ENCODE results near the gene MBD3L4.
"Not testable (repeated sequence)": the region's sequence is repeated elsewhere in the genome, so short reads cannot be mapped to it uniquely, and the experiment has no call there.

The MBD3L4 gene

DNA sequence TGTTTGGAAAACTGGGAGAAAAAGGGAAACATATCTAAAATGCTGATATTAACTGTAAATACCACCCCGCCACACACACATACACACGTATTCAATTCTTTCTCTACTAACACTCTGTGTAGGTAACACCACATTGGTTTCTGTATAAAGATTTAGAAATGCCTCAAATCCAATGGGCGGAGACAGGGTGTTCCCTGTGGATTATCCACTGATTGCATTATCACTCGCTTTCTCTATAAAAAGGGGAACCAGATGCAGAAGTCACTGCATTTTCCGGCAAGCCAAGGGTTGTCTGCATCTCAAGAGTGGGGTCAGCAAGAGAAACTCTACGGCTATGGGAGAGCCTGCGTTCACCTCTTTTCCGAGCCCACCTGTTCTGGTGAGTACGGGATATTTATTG lies 9.7 kb downstream of the MBD3L4 start, which contains the start of gene MBD3L5:
Gene MBD3L5, plus strand, starts transcription at position 301 of the 400 bp plus-strand sequence. Its CDS starts 34 bp downstream, at position 335.
- H3K27ac ChIP-seq (ENCODE audit: low read depth, low read length); H3K4me1 ChIP-seq (ENCODE audit: insufficient read depth, low read length); H3K27me3 ChIP-seq (ENCODE audit: control insufficient read depth in 1 of 2, insufficient read depth in 2 of 2, low read length in 2 of 2); H3K4me3 ChIP-seq (ENCODE audit: low read depth in 1 of 2, low read length in 2 of 2); H3K9me3 ChIP-seq (ENCODE audit: low read length); H3K9ac ChIP-seq (ENCODE audit: low read length); H3K36me3 ChIP-seq (ENCODE audit: insufficient read depth, low read length): not testable (repeated sequence)

DNA sequence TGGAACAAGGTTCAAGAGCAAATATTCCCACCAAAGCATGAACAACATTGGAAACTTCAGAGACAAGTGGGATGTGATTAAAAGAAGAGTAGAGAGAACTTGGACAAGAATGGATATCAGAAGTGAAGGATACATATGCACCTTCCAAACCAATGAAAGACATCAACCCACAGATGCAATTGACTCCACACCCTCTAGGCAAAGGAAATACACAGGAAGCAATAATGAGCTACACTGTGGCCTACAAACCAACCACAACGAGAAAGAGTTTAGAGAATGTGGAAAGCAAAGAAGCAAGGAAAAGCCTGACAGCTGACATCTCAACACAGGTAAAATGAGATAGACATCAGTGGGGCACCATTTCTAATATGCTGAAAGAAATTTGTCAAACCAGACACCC lies 11.2 kb downstream of the MBD3L4 start:
- H3K9me3 ChIP-seq (ENCODE audit: low read length); H3K36me3 ChIP-seq (ENCODE audit: insufficient read depth, low read length); H3K4me3 ChIP-seq (ENCODE audit: low read depth in 1 of 2, low read length in 2 of 2); H3K27me3 ChIP-seq (ENCODE audit: control insufficient read depth in 1 of 2, insufficient read depth in 2 of 2, low read length in 2 of 2); H3K27ac ChIP-seq (ENCODE audit: low read depth, low read length); H3K9ac ChIP-seq (ENCODE audit: low read length); H3K4me1 ChIP-seq (ENCODE audit: insufficient read depth, low read length): not testable (repeated sequence)

DNA sequence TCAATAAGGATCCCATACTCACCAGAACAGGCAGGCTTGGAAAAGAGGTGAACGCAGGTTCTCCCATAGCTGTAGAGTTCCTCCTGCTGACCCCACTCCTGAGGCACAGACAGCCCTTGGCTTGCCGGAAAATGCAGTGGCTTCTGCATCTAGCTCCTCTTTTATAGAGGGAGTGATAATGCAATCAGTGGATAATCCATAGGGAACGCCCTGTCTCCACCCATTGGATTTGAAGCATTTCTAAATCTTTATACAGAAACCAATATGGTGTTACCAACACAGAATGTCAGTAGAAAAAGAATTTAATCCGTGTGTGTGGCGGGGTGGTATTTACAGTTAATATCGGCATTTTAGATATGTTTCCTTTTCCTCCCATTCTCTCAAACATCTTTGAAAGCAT lies 18.6 kb downstream of the MBD3L4 start, which contains the start of gene MBD3L2B:
Gene MBD3L2B, minus strand, starts transcription at position 101 of the 400 bp plus-strand sequence. Its CDS starts 34 bp downstream, at position 67.
- not testable (repeated sequence) for H3K27me3 ChIP-seq (ENCODE audit: control insufficient read depth in 1 of 2, insufficient read depth in 2 of 2, low read length in 2 of 2); H3K4me3 ChIP-seq (ENCODE audit: low read depth in 1 of 2, low read length in 2 of 2); H3K9me3 ChIP-seq (ENCODE audit: low read length); H3K27ac ChIP-seq (ENCODE audit: low read depth, low read length); H3K36me3 ChIP-seq (ENCODE audit: insufficient read depth, low read length); H3K9ac ChIP-seq (ENCODE audit: low read length); H3K4me1 ChIP-seq (ENCODE audit: insufficient read depth, low read length)

DNA sequence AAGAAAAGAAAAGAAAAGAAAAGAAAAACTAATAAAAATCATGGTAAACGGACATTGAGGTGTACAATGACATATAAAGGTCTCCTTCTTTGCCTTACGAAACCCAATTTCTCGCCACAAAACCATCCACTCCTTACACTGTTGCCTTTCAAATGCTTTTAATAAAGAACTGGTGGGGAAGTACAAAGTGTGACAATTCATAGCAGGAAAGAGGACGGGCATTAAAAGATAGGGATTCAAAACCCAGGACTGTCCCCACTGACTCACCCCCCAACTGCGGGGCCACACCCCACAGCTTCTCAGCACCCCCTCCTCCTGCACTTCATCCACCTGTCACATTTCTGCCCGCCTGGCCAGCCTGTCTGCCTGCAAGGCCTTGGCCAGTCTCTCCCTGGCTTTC lies 21.2 kb downstream of the MBD3L4 start:
- Histone ChIP-seq H3K4me1 (ENCODE audit: insufficient read depth, low read length) (no peaks in the 10 kb centered on the region), H3K9me3 (ENCODE audit: low read length) (no peaks in the 10 kb centered on the region), H3K36me3 (ENCODE audit: insufficient read depth, low read length) (no peaks in the 10 kb centered on the region), H3K4me3 (ENCODE audit: low read depth in 1 of 2, low read length in 2 of 2) (no peak overlapping the region), H3K27ac (ENCODE audit: low read depth, low read length) (no peak overlapping the region), H3K27me3 (ENCODE audit: control insufficient read depth in 1 of 2, insufficient read depth in 2 of 2, low read length in 2 of 2) (no peaks in the 10 kb centered on the region), H3K9ac (ENCODE audit: low read length) (no peak overlapping the region)

DNA sequence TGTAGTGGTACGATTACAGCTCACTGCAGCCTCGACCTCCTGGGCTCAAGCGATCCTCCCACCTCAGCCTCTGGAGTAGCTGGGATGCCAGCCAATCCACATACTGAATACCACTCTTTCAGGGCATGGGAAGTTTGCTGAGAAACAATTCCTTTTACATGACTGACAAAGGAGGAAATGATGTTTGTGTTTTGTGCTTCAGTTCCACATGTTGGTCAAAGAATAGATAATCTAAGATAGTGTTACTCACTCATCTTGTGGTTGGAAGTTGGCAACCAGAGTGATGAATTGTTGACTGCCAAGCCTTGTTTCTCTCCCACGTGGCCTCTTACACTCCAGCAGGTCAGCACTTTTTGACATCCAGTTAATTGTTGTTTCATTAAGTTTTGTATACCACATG lies 26.3 kb downstream of the MBD3L4 start:
- no peaks in the 10 kb centered on the region for H3K9me3 ChIP-seq (ENCODE audit: low read length)
- no peaks in the 10 kb centered on the region for H3K36me3 ChIP-seq (ENCODE audit: insufficient read depth, low read length)
- H3K4me1 ChIP-seq (ENCODE audit: insufficient read depth, low read length) = no peaks in the 10 kb centered on the region
- no peaks in the 10 kb centered on the region for H3K27me3 ChIP-seq (ENCODE audit: control insufficient read depth in 1 of 2, insufficient read depth in 2 of 2, low read length in 2 of 2)
- H3K4me3 ChIP-seq (ENCODE audit: low read depth in 1 of 2, low read length in 2 of 2) = no peak overlapping the region
- no peak overlapping the region for H3K27ac ChIP-seq (ENCODE audit: low read depth, low read length)
- no peak overlapping the region for H3K9ac ChIP-seq (ENCODE audit: low read length)

DNA sequence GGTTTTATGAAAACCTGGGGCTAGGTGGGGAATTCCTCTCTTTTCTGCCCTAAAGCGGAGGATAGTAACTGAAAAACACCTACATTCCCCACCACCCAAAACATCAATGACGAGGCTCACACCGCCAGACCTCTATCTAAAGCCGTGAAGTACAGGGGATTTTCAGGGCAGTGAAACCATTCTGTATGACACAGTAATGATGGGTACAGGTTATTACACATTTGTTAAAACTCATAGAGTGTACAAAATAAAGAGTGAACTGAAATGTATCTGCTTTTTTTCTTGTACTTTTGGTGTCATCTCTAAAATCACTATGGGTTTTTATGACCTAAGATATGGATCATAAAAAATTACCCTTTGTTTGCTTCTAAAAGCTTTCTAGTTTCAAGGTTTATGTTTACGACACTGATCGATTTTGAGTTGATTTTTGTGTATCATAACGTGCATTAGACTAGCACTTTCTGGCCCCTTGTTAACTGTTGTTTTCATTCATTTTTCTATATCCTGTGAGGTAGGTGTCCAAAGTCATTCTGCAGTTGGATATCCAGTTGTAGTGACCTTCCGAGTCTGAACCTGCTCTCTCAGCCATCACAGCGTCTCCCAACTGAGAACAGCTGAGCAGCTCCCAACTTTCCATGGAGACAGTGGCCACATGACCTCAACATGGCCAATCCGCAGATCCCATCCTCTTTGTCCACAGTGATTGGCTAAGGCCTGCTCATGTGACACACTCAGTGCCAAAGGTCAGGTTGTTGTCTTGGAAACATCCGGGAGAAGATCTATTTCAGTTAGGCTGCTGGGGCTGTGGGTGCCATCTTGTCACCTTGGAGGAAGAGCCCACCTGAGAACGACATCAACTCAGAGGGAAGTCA lies 29.0 kb downstream of the MBD3L4 start:
- no peaks in the 10 kb centered on the region for H3K9me3 ChIP-seq (ENCODE audit: low read length)
- H3K9ac ChIP-seq (ENCODE audit: low read length) = no peak overlapping the region
- H3K27ac ChIP-seq (ENCODE audit: low read depth, low read length) = no peak overlapping the region
- H3K27me3 ChIP-seq (ENCODE audit: control insufficient read depth in 1 of 2, insufficient read depth in 2 of 2, low read length in 2 of 2) = no peaks in the 10 kb centered on the region
- H3K4me1 ChIP-seq (ENCODE audit: insufficient read depth, low read length) = no peaks in the 10 kb centered on the region
- no peaks in the 10 kb centered on the region for H3K36me3 ChIP-seq (ENCODE audit: insufficient read depth, low read length)
- H3K4me3 ChIP-seq (ENCODE audit: low read depth in 1 of 2, low read length in 2 of 2) = no peak overlapping the region

DNA sequence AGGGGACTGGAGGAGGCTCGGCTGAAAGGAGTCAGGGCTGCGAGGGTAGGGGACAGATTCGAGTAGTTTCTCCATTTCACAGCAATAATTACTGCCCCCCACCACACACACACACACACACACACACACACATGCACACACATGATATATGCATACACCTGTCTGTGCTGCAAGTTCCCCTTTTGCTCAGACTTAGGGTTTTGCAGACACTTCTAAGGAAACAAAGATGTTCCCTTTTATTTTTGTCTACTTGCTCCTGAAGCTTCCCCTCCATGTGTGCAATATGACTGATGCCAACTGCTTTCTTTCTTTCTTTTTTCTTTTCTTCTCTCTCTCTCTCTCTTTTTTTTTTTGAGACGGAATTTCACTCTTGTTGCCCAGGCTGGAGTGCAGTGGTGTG lies 32.1 kb downstream of the MBD3L4 start:
- Histone ChIP-seq H3K27me3 (ENCODE audit: control insufficient read depth in 1 of 2, insufficient read depth in 2 of 2, low read length in 2 of 2) (no peaks in the 10 kb centered on the region), H3K9ac (ENCODE audit: low read length) (no peak overlapping the region), H3K4me1 (ENCODE audit: insufficient read depth, low read length) (no peaks in the 10 kb centered on the region), H3K4me3 (ENCODE audit: low read depth in 1 of 2, low read length in 2 of 2) (no peak overlapping the region), H3K36me3 (ENCODE audit: insufficient read depth, low read length) (no peaks in the 10 kb centered on the region), H3K9me3 (ENCODE audit: low read length) (no peaks in the 10 kb centered on the region), H3K27ac (ENCODE audit: low read depth, low read length) (no peak overlapping the region)

DNA sequence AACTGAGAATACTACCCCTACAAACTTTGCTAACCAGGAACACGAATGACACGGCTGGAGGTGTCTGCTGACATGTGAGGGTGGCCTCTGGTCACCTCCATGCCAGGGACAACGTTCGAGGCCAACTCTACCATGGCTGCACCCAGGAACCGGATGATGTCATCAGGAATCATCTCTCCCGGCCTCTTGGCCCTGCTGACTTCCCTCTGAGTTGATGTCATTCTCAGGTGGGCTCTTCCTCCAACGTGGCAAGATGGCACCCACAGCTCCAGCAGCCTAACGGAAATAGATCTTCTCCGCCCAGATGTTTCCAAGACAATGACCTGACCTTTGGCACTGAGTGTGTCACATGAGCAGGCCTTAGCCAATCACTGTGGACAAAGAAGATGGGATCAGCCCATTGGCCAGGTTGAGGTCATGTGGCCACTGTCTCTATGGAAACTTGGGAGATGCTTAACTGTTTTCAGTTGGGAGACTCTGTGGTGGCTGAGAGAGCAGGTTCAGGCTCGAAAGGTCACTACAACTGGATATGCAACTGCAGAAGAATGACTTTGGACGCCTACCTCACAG lies 33.8 kb downstream of the MBD3L4 start:
- H3K36me3 ChIP-seq (ENCODE audit: insufficient read depth, low read length) = no peaks in the 10 kb centered on the region
- H3K4me3 ChIP-seq (ENCODE audit: low read depth in 1 of 2, low read length in 2 of 2) = no peak overlapping the region
- H3K27me3 ChIP-seq (ENCODE audit: control insufficient read depth in 1 of 2, insufficient read depth in 2 of 2, low read length in 2 of 2) = no peaks in the 10 kb centered on the region
- no peak overlapping the region for H3K27ac ChIP-seq (ENCODE audit: low read depth, low read length)
- H3K9me3 ChIP-seq (ENCODE audit: low read length) = no peaks in the 10 kb centered on the region
- H3K9ac ChIP-seq (ENCODE audit: low read length) = no peak overlapping the region
- H3K4me1 ChIP-seq (ENCODE audit: insufficient read depth, low read length) = no peaks in the 10 kb centered on the region

DNA sequence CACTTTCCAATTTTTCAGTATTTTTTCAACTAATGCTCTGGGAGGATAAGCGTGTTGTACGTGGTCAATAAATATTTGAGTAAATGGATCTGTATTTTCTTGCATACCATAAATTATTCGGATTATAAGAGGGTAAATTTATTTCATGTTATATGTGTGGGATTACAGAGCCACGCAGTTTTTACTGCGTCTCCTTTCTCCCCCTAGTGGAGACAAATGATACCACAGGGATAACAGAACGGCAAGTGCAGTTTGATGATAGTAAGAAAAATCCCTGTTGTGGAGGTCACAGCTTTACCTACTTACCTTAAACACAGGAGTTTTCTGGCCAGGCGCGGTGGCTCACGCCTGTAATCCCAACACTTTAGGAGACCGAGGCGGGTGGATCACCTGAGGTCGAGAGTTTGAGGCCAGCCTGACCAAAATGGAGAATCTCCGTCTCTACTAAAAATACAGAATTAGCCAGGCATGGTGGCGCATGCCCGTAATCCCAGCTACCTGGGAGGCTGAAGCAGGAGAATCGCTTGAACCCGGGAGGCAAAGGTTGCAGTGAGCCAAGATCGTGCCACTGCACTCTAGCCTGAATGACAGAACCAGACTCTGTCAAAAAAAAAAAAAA lies 35.6 kb downstream of the MBD3L4 start:
- no peak overlapping the region for H3K27ac ChIP-seq (ENCODE audit: low read depth, low read length)
- H3K36me3 ChIP-seq (ENCODE audit: insufficient read depth, low read length) = no peaks in the 10 kb centered on the region
- no peaks in the 10 kb centered on the region for H3K27me3 ChIP-seq (ENCODE audit: control insufficient read depth in 1 of 2, insufficient read depth in 2 of 2, low read length in 2 of 2)
- no peaks in the 10 kb centered on the region for H3K9me3 ChIP-seq (ENCODE audit: low read length)
- H3K4me3 ChIP-seq (ENCODE audit: low read depth in 1 of 2, low read length in 2 of 2) = no peak overlapping the region
- no peaks in the 10 kb centered on the region for H3K4me1 ChIP-seq (ENCODE audit: insufficient read depth, low read length)
- no peak overlapping the region for H3K9ac ChIP-seq (ENCODE audit: low read length)

DNA sequence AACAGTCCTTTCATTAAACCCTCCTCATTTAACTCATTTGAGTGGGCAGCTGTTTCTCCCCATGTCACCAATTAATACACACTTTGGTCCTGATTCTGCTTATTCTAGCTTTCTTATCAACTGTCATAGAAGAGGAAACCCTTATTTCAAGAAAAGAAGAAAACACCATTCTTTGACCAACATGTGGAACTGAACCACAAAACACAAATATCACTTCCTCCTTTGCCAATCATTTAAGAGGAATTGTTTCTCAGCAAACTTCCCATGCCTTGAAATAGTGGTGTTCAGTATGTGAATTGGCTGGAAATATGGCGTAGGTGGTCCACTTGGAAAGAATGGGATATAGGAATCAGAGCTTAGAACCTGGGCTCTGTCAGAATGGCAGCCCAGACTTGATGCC lies 39.2 kb downstream of the MBD3L4 start:
- Histone ChIP-seq H3K27ac (ENCODE audit: low read depth, low read length) (no peak overlapping the region), H3K9me3 (ENCODE audit: low read length) (no peaks in the 10 kb centered on the region), H3K9ac (ENCODE audit: low read length) (no peak overlapping the region), H3K4me3 (ENCODE audit: low read depth in 1 of 2, low read length in 2 of 2) (no peak overlapping the region), H3K36me3 (ENCODE audit: insufficient read depth, low read length) (no peaks in the 10 kb centered on the region), H3K27me3 (ENCODE audit: control insufficient read depth in 1 of 2, insufficient read depth in 2 of 2, low read length in 2 of 2) (no peaks in the 10 kb centered on the region), H3K4me1 (ENCODE audit: insufficient read depth, low read length) (no peaks in the 10 kb centered on the region)

DNA sequence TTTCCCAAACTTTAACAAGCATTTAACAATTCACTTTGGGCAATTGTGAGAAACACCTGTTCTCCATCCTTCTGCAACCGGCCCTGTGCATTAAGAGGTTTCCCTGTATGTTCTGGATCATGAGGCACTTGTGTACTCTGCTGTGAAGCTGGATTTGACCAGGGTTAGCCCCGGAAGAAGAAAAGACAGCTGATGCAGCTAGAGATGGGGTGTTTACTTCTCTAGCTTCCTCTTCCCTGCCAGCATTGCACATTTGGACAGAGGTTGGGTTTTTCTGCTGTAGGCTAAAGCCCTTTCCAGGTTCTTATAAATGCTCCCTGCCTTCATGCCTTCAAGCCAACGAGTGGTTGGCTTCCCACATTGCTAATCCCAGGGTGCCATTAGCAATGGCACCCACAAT lies 39.6 kb downstream of the MBD3L4 start:
- Histone ChIP-seq H3K36me3 (ENCODE audit: insufficient read depth, low read length) (no peaks in the 10 kb centered on the region), H3K27ac (ENCODE audit: low read depth, low read length) (no peak overlapping the region), H3K4me3 (ENCODE audit: low read depth in 1 of 2, low read length in 2 of 2) (no peak overlapping the region), H3K9me3 (ENCODE audit: low read length) (no peaks in the 10 kb centered on the region), H3K4me1 (ENCODE audit: insufficient read depth, low read length) (no peaks in the 10 kb centered on the region), H3K9ac (ENCODE audit: low read length) (no peak overlapping the region), H3K27me3 (ENCODE audit: control insufficient read depth in 1 of 2, insufficient read depth in 2 of 2, low read length in 2 of 2) (no peaks in the 10 kb centered on the region)
